Natural killer cell (primary cell): Measurements from ENCODE around the gene SND1. TPM values are rescaled to one million over a fixed set of nuclear protein-coding genes. Genes with fewer than 3 reads are reported as not detected.

Source experiments
- ATAC-seq, 3 donors: fragments of 150-1000 bp in 2 of 3; fragments of 200-7000 bp in 1 of 3; cut with Tn5 transposase; 1 replicate in 1 of 3; 2 replicates in 2 of 3; pipeline ENCODE4 v1.10.0; 2021; ENCODE audit warnings: mild to moderate bottlenecking in 2 of 3, moderate library complexity in 2 of 3
- DNase-seq, 2 donors: peaks; one replicate each; pipeline versions ENCODE4 v3.0.0 to v3.0.0-alpha.2; 2013 to 2021; ENCODE audit warnings: mixed read lengths in 1 of 2
- H3K27ac ChIP-seq: one replicate; pipeline ENCODE4 v1.5.1; 2013; ENCODE audit warnings: mild to moderate bottlenecking, low read length
- H3K27me3 ChIP-seq: one replicate; pipeline ENCODE4 v1.6.1; 2013; ENCODE audit warnings: low read length; ENCODE audit not compliant: control insufficient read depth, insufficient read depth
- H3K36me3 ChIP-seq: one replicate; pipeline ENCODE4 v1.6.1; 2013; ENCODE audit warnings: low read length; ENCODE audit not compliant: control insufficient read depth, insufficient read depth
- H3K4me1 ChIP-seq: one replicate; pipeline ENCODE4 v1.6.1; 2013; ENCODE audit warnings: low read length; ENCODE audit not compliant: control insufficient read depth, insufficient read depth
- H3K4me3 ChIP-seq: one replicate; pipeline ENCODE4 v1.5.1; 2013; ENCODE audit warnings: low read length
- H3K9me3 ChIP-seq: one replicate; pipeline ENCODE4 v1.6.1; 2013; ENCODE audit warnings: low read length; ENCODE audit not compliant: control insufficient read depth, insufficient read depth
- H3K27ac Mint-ChIP-seq, 2 donors: one replicate each; pipeline ENCODE4 v1.8.0; 2022; ENCODE audit warnings: mild to moderate bottlenecking in 2 of 2, mixed read lengths in 2 of 2, moderate library complexity in 1 of 2
- H3K27me3 Mint-ChIP-seq, 2 donors: one replicate each; pipeline ENCODE4 v1.8.0; 2022; ENCODE audit warnings: low read depth in 2 of 2, mixed read lengths in 2 of 2
- H3K36me3 Mint-ChIP-seq: one replicate; pipeline ENCODE4 v1.8.0; 2022; ENCODE audit warnings: mixed read lengths
- H3K4me1 Mint-ChIP-seq, 2 donors: one replicate each; pipeline ENCODE4 v1.8.0; 2022; ENCODE audit warnings: mixed read lengths in 2 of 2
- H3K4me3 Mint-ChIP-seq: one replicate; pipeline ENCODE4 v1.8.0; 2022; ENCODE audit warnings: mild to moderate bottlenecking, moderate library complexity, mixed read lengths
- H3K9me3 Mint-ChIP-seq, 2 donors: one replicate each; pipeline ENCODE4 v1.8.0; 2022; ENCODE audit warnings: mixed read lengths in 2 of 2
- CTCF ChIP-seq: fragments of 200-600 bp; IDR thresholded peaks from one replicate; pipeline ENCODE4 v1.8.0; 2022; ENCODE audit warnings: antibody characterized with exemption
- WGBS: methylation state at CpG from one replicate; pipeline ENCODE4 v1.1.7; 2013; ENCODE audit warnings: missing lambda C conversion rate; ENCODE audit not compliant: insufficient coverage; 5-methylcytosine and 5-hydroxymethylcytosine counted together
- intact Hi-C: fragments of 100-400 bp; cut with micrococcal nuclease; formaldehyde crosslinking; loops from one replicate; pipeline ENCODE4 v1.14.2; 2022
- total RNA-seq, 4 donors: library from RNA; stranded (reverse); fragments of 120-200 nt in 1 of 4; gene quantifications; one replicate each; pipeline versions ENCODE4 v1.2.3 to v1.2.4, GENCODE V29; 2013 to 2022

The SND1 gene
- total RNA-seq, 3 donors from 2014 or later (not counting 1 experiment from before 2014, with no cell fraction given): 149 to 188 (median 149) TPM

GRCh38 chr7:128124786-128125185, 472.8 kb downstream of the SND1 start:
- WGBS: 20% methylated on average over 2 of the region's 4 CpGs
- no peaks in the 10 kb centered on the region for H3K9me3 ChIP-seq
- Mint-ChIP-seq H3K27ac (no peak overlapping the region), H3K4me1 (peaks cover 7 to 8% of the 10 kb centered on the region in 2 donors), H3K27me3 (no peaks in the 10 kb centered on the region), H3K4me3 (no peak overlapping the region), H3K36me3 (no peaks in the 10 kb centered on the region), H3K9me3 (no peaks in the 10 kb centered on the region)
- intact Hi-C loops: no loop called here
- no peak for TF ChIP-seq CTCF
- H3K27ac ChIP-seq: no peak overlapping the region
- H3K27me3 ChIP-seq: peaks cover 3% of the 10 kb centered on the region
- peak; percentile 40 to 75 (median 55) for ATAC-seq
- H3K36me3 ChIP-seq: no peaks in the 10 kb centered on the region
- no peaks in the 10 kb centered on the region for H3K4me1 ChIP-seq
- no peak for DNase-seq
- no peak overlapping the region for H3K4me3 ChIP-seq

DNA sequence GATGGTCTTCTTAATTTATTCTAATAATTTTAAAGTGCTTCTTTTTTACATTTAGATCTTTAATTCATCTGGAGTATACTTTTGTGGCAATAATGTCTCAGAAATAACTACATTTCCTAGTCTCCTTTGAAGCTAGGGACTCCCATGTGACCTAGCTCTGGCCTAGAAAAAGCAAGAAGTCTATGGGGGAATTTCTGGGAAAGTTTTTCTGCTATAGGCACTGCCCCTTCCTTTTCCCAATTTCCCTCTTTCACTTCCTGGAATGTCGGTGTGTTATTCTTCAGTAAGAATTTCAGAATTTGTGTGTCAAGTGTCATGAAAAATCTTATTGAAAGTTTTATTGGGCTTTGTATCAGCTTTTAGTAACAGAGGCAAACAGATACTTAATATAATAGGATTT, 473.8 kb downstream of the SND1 start:
- Histone ChIP-seq H3K27me3 (peaks cover 3% of the 10 kb centered on the region), H3K36me3 (no peaks in the 10 kb centered on the region), H3K9me3 (no peaks in the 10 kb centered on the region), H3K4me3 (no peak overlapping the region), H3K27ac (no peak overlapping the region), H3K4me1 (no peaks in the 10 kb centered on the region)
- intact Hi-C loops: no loop called here
- DNase-seq (no peak), ATAC-seq (no peak)
- H3K9me3 Mint-ChIP-seq: no peaks in the 10 kb centered on the region
- no peak for TF ChIP-seq CTCF
- WGBS: no CpG with 5 or more reads among the region's 1 CpG
- no peak overlapping the region for H3K4me3 Mint-ChIP-seq
- H3K4me1 Mint-ChIP-seq: peaks cover 7 to 8% of the 10 kb centered on the region in 2 donors
- no peaks in the 10 kb centered on the region for H3K36me3 Mint-ChIP-seq
- no peak overlapping the region for H3K27ac Mint-ChIP-seq
- no peaks in the 10 kb centered on the region for H3K27me3 Mint-ChIP-seq

- no peak for DNase-seq
- H3K36me3 Mint-ChIP-seq: no peaks in the 10 kb centered on the region
- Histone ChIP-seq H3K4me1 (no peaks in the 10 kb centered on the region), H3K4me3 (no peak overlapping the region), H3K36me3 (no peaks in the 10 kb centered on the region), H3K27me3 (peaks cover 12% of the 10 kb centered on the region), H3K9me3 (no peaks in the 10 kb centered on the region), H3K27ac (no peak overlapping the region)
- H3K4me3 Mint-ChIP-seq: no peak overlapping the region
- WGBS: 83% methylated on average over 3 of the region's 3 CpGs
- intact Hi-C loops: no loop called here
- no peak for TF ChIP-seq CTCF
- peaks cover 7 to 8% of the 10 kb centered on the region in 2 donors for H3K4me1 Mint-ChIP-seq
- H3K27ac Mint-ChIP-seq: no peak overlapping the region
- no peaks in the 10 kb centered on the region for H3K9me3 Mint-ChIP-seq
- H3K27me3 Mint-ChIP-seq: peaks cover under 1 to 10% of the 10 kb centered on the region in 2 donors
- no peak for ATAC-seq
Measured at GRCh38 chr7:128128401-128128800, 476.4 kb downstream of the SND1 start.

DNA sequence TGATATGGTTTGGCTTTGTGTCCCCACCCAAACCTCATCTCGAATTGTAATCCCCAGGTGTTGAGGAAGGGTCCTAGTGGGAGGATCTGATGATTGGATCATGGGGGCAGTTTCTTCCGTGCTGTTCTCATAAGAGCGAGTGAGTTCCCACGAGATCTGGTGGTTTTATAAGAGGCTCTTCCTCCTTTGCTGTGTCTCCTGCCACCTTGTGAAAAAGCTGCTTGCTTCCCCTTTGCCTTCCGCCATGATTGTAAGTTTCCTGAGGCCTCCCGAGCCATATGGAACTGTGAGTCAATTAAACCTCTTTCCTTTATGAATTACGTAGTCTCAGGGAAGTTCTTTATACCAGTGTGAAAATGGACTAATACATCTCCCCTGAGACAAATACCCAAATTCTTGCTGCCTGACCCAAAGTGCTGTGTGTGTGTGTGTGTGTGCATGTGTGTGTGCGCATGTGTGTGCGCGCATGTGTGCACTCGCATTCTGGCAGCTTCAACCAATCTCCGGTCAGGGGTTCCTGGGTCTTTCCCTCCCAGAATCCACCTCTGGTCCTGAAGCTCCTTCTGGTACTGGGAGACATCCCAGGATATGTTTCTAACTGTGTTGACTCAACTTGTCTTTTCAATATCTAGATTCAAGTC, 477.4 kb downstream of the SND1 start:
- peaks cover 17% of the 10 kb centered on the region for H3K27me3 ChIP-seq
- ATAC-seq: no peak
- no peak overlapping the region for H3K27ac Mint-ChIP-seq
- intact Hi-C loops: no loop called here
- H3K36me3 ChIP-seq: no peaks in the 10 kb centered on the region
- H3K27me3 Mint-ChIP-seq: peaks cover 10 to 19% of the 10 kb centered on the region in 2 donors
- H3K4me1 ChIP-seq: peaks cover under 1% of the 10 kb centered on the region
- WGBS: 80% methylated on average over 12 of the region's 12 CpGs
- no peak overlapping the region for H3K4me3 Mint-ChIP-seq
- H3K4me3 ChIP-seq: no peak overlapping the region
- no peaks in the 10 kb centered on the region for H3K9me3 ChIP-seq
- no peaks in the 10 kb centered on the region for H3K36me3 Mint-ChIP-seq
- H3K9me3 Mint-ChIP-seq: no peaks in the 10 kb centered on the region
- no peak for TF ChIP-seq CTCF
- DNase-seq: no peak
- no peak overlapping the region for H3K27ac ChIP-seq
- H3K4me1 Mint-ChIP-seq: peaks cover 8 to 9% of the 10 kb centered on the region in 2 donors
